OCI-LY7 (cell line): Measurements from ENCODE around the gene UPB1.

Source experiments
- EZH2phosphoT487 ChIP-seq: fragments of 200-600 bp; sonication (generic); IDR thresholded peaks from 2 replicates; pipeline ENCODE4 v1.6.1; 2018; ENCODE audit warnings: low read depth, borderline replicate concordance, mild to moderate bottlenecking, mixed run types, antibody characterized with exemption, low read length, moderate library complexity, mixed read lengths
- TF ChIP-seq, protein P1 (sequence below): fragments of 200-600 bp; sonication (generic); conservative IDR thresholded peaks from 2 replicates; pipeline ENCODE4 v1.5.1; 2014; ENCODE audit warnings: mild to moderate bottlenecking, antibody characterized with exemption, low read length, moderate library complexity, mixed read lengths

DNA sequence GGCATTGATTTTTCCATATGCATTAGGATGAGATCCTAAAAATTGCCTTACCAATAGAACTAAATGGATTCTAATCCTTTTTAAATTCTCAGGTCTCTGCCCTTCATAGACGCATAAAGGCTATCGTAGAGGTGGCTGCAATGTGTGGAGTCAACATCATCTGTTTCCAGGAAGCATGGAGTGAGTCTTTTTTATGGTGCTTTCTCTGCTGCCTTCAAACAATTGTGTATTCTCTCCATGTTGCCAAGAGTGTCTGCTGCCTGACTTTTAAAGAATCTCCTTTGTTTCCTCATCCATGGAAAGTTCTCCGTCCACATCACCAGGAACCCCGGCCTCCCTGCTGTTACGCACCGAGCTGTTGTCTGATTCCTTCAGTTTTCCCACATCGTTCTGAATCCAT is 6.9 kb downstream of the UPB1 start:
- TF ChIP-seq, protein P1, sequence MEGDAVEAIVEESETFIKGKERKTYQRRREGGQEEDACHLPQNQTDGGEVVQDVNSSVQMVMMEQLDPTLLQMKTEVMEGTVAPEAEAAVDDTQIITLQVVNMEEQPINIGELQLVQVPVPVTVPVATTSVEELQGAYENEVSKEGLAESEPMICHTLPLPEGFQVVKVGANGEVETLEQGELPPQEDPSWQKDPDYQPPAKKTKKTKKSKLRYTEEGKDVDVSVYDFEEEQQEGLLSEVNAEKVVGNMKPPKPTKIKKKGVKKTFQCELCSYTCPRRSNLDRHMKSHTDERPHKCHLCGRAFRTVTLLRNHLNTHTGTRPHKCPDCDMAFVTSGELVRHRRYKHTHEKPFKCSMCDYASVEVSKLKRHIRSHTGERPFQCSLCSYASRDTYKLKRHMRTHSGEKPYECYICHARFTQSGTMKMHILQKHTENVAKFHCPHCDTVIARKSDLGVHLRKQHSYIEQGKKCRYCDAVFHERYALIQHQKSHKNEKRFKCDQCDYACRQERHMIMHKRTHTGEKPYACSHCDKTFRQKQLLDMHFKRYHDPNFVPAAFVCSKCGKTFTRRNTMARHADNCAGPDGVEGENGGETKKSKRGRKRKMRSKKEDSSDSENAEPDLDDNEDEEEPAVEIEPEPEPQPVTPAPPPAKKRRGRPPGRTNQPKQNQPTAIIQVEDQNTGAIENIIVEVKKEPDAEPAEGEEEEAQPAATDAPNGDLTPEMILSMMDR, result no peak
- no peak for TF ChIP-seq EZH2phosphoT487
